ENCODE measurements around the gene PRKAR1B. TPM values are rescaled to one million over a fixed set of nuclear protein-coding genes. Genes with fewer than 3 reads are reported as not detected.

The PRKAR1B gene
- total RNA-seq, 1 experiment from 2014 or later = 27.2 TPM

- Histone ChIP-seq H3K27me3 (replicated peaks; ENCODE audit: insufficient read depth, low read depth, low read length, poor library complexity) (no peaks in the 10 kb centered on the region), H3K4me1 (ENCODE audit: insufficient read depth, low read length, poor library complexity, severe bottlenecking) (peaks cover 8% of the 10 kb centered on the region), H3K36me3 (ENCODE audit: insufficient read depth, low read length, poor library complexity, severe bottlenecking) (peaks cover 3% of the 10 kb centered on the region), H3K9me3 (ENCODE audit: low read depth, low read length, poor library complexity, severe bottlenecking) (no peaks in the 10 kb centered on the region), H3K27ac (ENCODE audit: low read depth, low read length, poor library complexity, severe bottlenecking) (no peak overlapping the region), H3K4me3 (ENCODE audit: low read depth, low read length, poor library complexity, severe bottlenecking) (no peak overlapping the region)
- CTCF ChIA-PET = no interaction called here
- TF ChIP-seq CTCF (conservative IDR thresholded peaks at IDR 0.05; ENCODE audit: low read depth, low read length) = no peak
- no peak for TF ChIP-seq EZH2 (IDR thresholded peaks at IDR 0.05; ENCODE audit: borderline replicate concordance, low read depth, low read length, poor library complexity, severe bottlenecking)
- intact Hi-C loops (cut with micrococcal nuclease; ENCODE audit: unreplicated experiment) = no loop called here
- POLR2A ChIA-PET (ENCODE audit: low non-redundant PET) = interaction anchor here (0.6 kb wide), 1 partner anchor 563 kb away, joined by 3 read pairs; no protein-coding TSS in a partner anchor
- BruUV-seq (replicated peaks) = no TSS peak
- DNase-seq (ENCODE audit: low spot score) = no peak
Observed at GRCh38 chr7:724298-724697, 2.8 kb downstream of the PRKAR1B start.

- Histone ChIP-seq H3K4me1 (ENCODE audit: insufficient read depth, low read length, poor library complexity, severe bottlenecking) (peaks cover 8% of the 10 kb centered on the region), H3K9me3 (ENCODE audit: low read depth, low read length, poor library complexity, severe bottlenecking) (no peaks in the 10 kb centered on the region), H3K27ac (ENCODE audit: low read depth, low read length, poor library complexity, severe bottlenecking) (no peak overlapping the region), H3K36me3 (ENCODE audit: insufficient read depth, low read length, poor library complexity, severe bottlenecking) (no peaks in the 10 kb centered on the region), H3K27me3 (replicated peaks; ENCODE audit: insufficient read depth, low read depth, low read length, poor library complexity) (no peaks in the 10 kb centered on the region), H3K4me3 (ENCODE audit: low read depth, low read length, poor library complexity, severe bottlenecking) (no peak overlapping the region)
- DNase-seq (ENCODE audit: low spot score) = no peak
- no TSS peak for BruUV-seq (replicated peaks)
- POLR2A ChIA-PET (ENCODE audit: low non-redundant PET) = no interaction called here
- CTCF ChIA-PET = no interaction called here
- intact Hi-C loops (cut with micrococcal nuclease; ENCODE audit: unreplicated experiment) = no loop called here
- TF ChIP-seq EZH2 (IDR thresholded peaks at IDR 0.05; ENCODE audit: borderline replicate concordance, low read depth, low read length, poor library complexity, severe bottlenecking) = no peak
Observed at GRCh38 chr7:723541-723940, 3.5 kb downstream of the PRKAR1B start.

GRCh38 chr7:721619-722248 lies 5.3 kb downstream of the PRKAR1B start:
- no peaks in the 10 kb centered on the region for H3K27me3 ChIP-seq (replicated peaks; ENCODE audit: insufficient read depth, low read depth, low read length, poor library complexity)
- no peaks in the 10 kb centered on the region for H3K36me3 ChIP-seq (ENCODE audit: insufficient read depth, low read length, poor library complexity, severe bottlenecking)
- BruUV-seq (replicated peaks) = no TSS peak
- peaks cover 8% of the 10 kb centered on the region for H3K4me1 ChIP-seq (ENCODE audit: insufficient read depth, low read length, poor library complexity, severe bottlenecking)
- ChIA-PET POLR2A (ENCODE audit: low non-redundant PET) (no interaction called here), CTCF (interaction anchor here (0.5 kb wide), 1 partner anchor 459 kb away, joined by 3 read pairs; no protein-coding TSS in a partner anchor)
- no peak overlapping the region for H3K4me3 ChIP-seq (ENCODE audit: low read depth, low read length, poor library complexity, severe bottlenecking)
- no peak overlapping the region for H3K27ac ChIP-seq (ENCODE audit: low read depth, low read length, poor library complexity, severe bottlenecking)
- no peaks in the 10 kb centered on the region for H3K9me3 ChIP-seq (ENCODE audit: low read depth, low read length, poor library complexity, severe bottlenecking)
- no peak for DNase-seq (ENCODE audit: low spot score)
- TF ChIP-seq CTCF (conservative IDR thresholded peaks at IDR 0.05; ENCODE audit: low read depth, low read length) (no peak), EZH2 (IDR thresholded peaks at IDR 0.05; ENCODE audit: borderline replicate concordance, low read depth, low read length, poor library complexity, severe bottlenecking) (no peak)
- intact Hi-C loops (cut with micrococcal nuclease; ENCODE audit: unreplicated experiment) = no loop called here

GRCh38 chr7:716636-717035 lies 10.4 kb downstream of the PRKAR1B start:
- DNase-seq (ENCODE audit: low spot score) = no peak
- Histone ChIP-seq H3K27ac (ENCODE audit: low read depth, low read length, poor library complexity, severe bottlenecking) (no peak overlapping the region), H3K27me3 (replicated peaks; ENCODE audit: insufficient read depth, low read depth, low read length, poor library complexity) (no peaks in the 10 kb centered on the region), H3K9me3 (ENCODE audit: low read depth, low read length, poor library complexity, severe bottlenecking) (no peaks in the 10 kb centered on the region), H3K36me3 (ENCODE audit: insufficient read depth, low read length, poor library complexity, severe bottlenecking) (no peaks in the 10 kb centered on the region), H3K4me1 (ENCODE audit: insufficient read depth, low read length, poor library complexity, severe bottlenecking) (no peaks in the 10 kb centered on the region), H3K4me3 (ENCODE audit: low read depth, low read length, poor library complexity, severe bottlenecking) (no peak overlapping the region)
- intact Hi-C loops (cut with micrococcal nuclease; ENCODE audit: unreplicated experiment) = no loop called here
- no TSS peak for BruUV-seq (replicated peaks)
- POLR2A ChIA-PET (ENCODE audit: low non-redundant PET) = no interaction called here
- TF ChIP-seq CTCF (conservative IDR thresholded peaks at IDR 0.05; ENCODE audit: low read depth, low read length) (no peak), EZH2 (IDR thresholded peaks at IDR 0.05; ENCODE audit: borderline replicate concordance, low read depth, low read length, poor library complexity, severe bottlenecking) (no peak)
- CTCF ChIA-PET = no interaction called here

All from A673 (cell line).